Neutrophil (primary cell): Measurements from ENCODE around the gene MSMB.

Experiments used
- H3K27ac ChIP-seq: fragments of 200-600 bp; sonication (generic); 2 replicates; pipeline ENCODE4 v1.5.1; 2016; ENCODE audit warnings: mild to moderate bottlenecking, moderate library complexity
- H3K27me3 ChIP-seq: fragments of 200-600 bp; sonication (generic); 2 replicates; pipeline ENCODE4 v1.6.0; 2016; ENCODE audit warnings: mild to moderate bottlenecking
- H3K36me3 ChIP-seq: fragments of 200-600 bp; sonication (generic); 2 replicates; pipeline ENCODE4 v1.5.1; 2017
- H3K4me1 ChIP-seq, 2 experiments: fragments of 200-600 bp in 1 of 2; sonication (generic) in 1 of 2; 1 replicate in 1 of 2; 2 replicates in 1 of 2; pipeline versions ENCODE4 v1.5.1 to v1.6.1; 2013 to 2016; ENCODE audit warnings: low read depth in 1 of 2, low read length in 1 of 2, mild to moderate bottlenecking in 1 of 2, moderate library complexity in 1 of 2; ENCODE audit not compliant: control insufficient read depth in 1 of 2, insufficient read depth in 1 of 2
- H3K4me3 ChIP-seq, 2 experiments: fragments of 200-600 bp in 1 of 2; sonication (generic) in 1 of 2; 1 replicate in 1 of 2; 2 replicates in 1 of 2; pipeline ENCODE4 v1.5.1; 2013 to 2016; ENCODE audit warnings: low read depth in 1 of 2, low read length in 1 of 2, mild to moderate bottlenecking in 1 of 2, moderate library complexity in 1 of 2
- H3K9me3 ChIP-seq: fragments of 200-600 bp; sonication (generic); 2 replicates; pipeline ENCODE4 v1.5.1; 2016
- CTCF ChIP-seq: fragments of 200-600 bp; sonication (generic); IDR thresholded peaks from 2 replicates; pipeline ENCODE4 v1.5.1; 2016; ENCODE audit warnings: antibody characterized with exemption

The MSMB gene

GRCh38 chr10:46016811-46017210, 29.3 kb downstream of the MSMB start:
- H3K27ac ChIP-seq, result peak overlapping the region; percentile 94
- TF ChIP-seq CTCF, result no peak
- H3K4me3 ChIP-seq, result no peak overlapping the region
- H3K4me1 ChIP-seq, result peaks cover 58 to 63% of the 10 kb centered on the region in 2 experiments
- H3K36me3 ChIP-seq, result peaks cover 51% of the 10 kb centered on the region
- no peaks in the 10 kb centered on the region for H3K27me3 ChIP-seq
- no peaks in the 10 kb centered on the region for H3K9me3 ChIP-seq

GRCh38 chr10:46016190-46016589, 29.9 kb downstream of the MSMB start:
- no peak for TF ChIP-seq CTCF
- H3K4me1 ChIP-seq, result peaks cover 52 to 58% of the 10 kb centered on the region in 2 experiments
- H3K27ac ChIP-seq, result peak overlapping the region; percentile 94
- H3K9me3 ChIP-seq, result no peaks in the 10 kb centered on the region
- peaks cover 57% of the 10 kb centered on the region for H3K36me3 ChIP-seq
- no peak overlapping the region for H3K4me3 ChIP-seq
- no peaks in the 10 kb centered on the region for H3K27me3 ChIP-seq

GRCh38 chr10:46014683-46015405, 31.2 kb downstream of the MSMB start:
- Histone ChIP-seq H3K9me3 (no peaks in the 10 kb centered on the region), H3K27me3 (no peaks in the 10 kb centered on the region), H3K4me1 (peaks cover 48 to 54% of the 10 kb centered on the region in 2 experiments), H3K27ac (peak overlapping the region; percentile 41), H3K36me3 (peaks cover 70% of the 10 kb centered on the region), H3K4me3 (no peak overlapping the region)
- TF ChIP-seq CTCF, result no peak

GRCh38 chr10:46014206-46014605, 31.9 kb downstream of the MSMB start:
- Histone ChIP-seq H3K36me3 (peaks cover 77% of the 10 kb centered on the region), H3K27ac (peak overlapping the region; percentile 7), H3K4me1 (peaks cover 48 to 54% of the 10 kb centered on the region in 2 experiments), H3K9me3 (no peaks in the 10 kb centered on the region), H3K27me3 (no peaks in the 10 kb centered on the region), H3K4me3 (no peak overlapping the region)
- no peak for TF ChIP-seq CTCF

GRCh38 chr10:46012746-46013145, 33.3 kb downstream of the MSMB start:
- no peak for TF ChIP-seq CTCF
- Histone ChIP-seq H3K9me3 (no peaks in the 10 kb centered on the region), H3K4me1 (peaks cover 48 to 54% of the 10 kb centered on the region in 2 experiments), H3K36me3 (peaks cover 91% of the 10 kb centered on the region), H3K27ac (peak overlapping the region; percentile 44), H3K4me3 (no peak overlapping the region), H3K27me3 (no peaks in the 10 kb centered on the region)
